Neuronal stem cell (in vitro differentiated cells): ENCODE results near the gene SLC12A6.
A peak's percentile ranks its signal among the peaks of the same experiment; 100 is the strongest.

Experiments used
- DNase-seq: peaks from one replicate; pipeline ENCODE4 v3.0.0-alpha.2; 2013; ENCODE audit warnings: low spot score
- H2AFZ ChIP-seq: one replicate; pipeline ENCODE4 v1.6.1; 2013; ENCODE audit warnings: mild to moderate bottlenecking, low read length, inconsistent platforms
- H2AK5ac ChIP-seq: 2 replicates; pipeline ENCODE4 v1.6.1; 2013; ENCODE audit warnings: low read depth, mild to moderate bottlenecking, inconsistent platforms, low read length, moderate library complexity, mixed read lengths
- H2BK120ac ChIP-seq: 2 replicates; pipeline ENCODE4 v1.6.1; 2013; ENCODE audit warnings: low read depth, mild to moderate bottlenecking, inconsistent platforms, low read length, moderate library complexity, mixed read lengths
- H2BK12ac ChIP-seq: one replicate; pipeline ENCODE4 v1.6.1; 2013; ENCODE audit warnings: low read length, inconsistent platforms
- H2BK15ac ChIP-seq: 2 replicates; pipeline ENCODE4 v1.6.1; 2013; ENCODE audit warnings: mild to moderate bottlenecking, low read length, inconsistent platforms, mixed read lengths
- H2BK5ac ChIP-seq: one replicate; pipeline ENCODE4 v1.6.1; 2013; ENCODE audit warnings: inconsistent platforms, mild to moderate bottlenecking, low read length, moderate library complexity
- H3K14ac ChIP-seq: one replicate; pipeline ENCODE4 v1.6.1; 2013; ENCODE audit warnings: low read length, inconsistent platforms
- H3K18ac ChIP-seq: 2 replicates; pipeline ENCODE4 v1.6.1; 2013; ENCODE audit warnings: low read length, inconsistent platforms
- H3K23ac ChIP-seq: 2 replicates; pipeline ENCODE4 v1.6.1; 2013; ENCODE audit warnings: low read depth, mild to moderate bottlenecking, mixed read lengths, low read length, inconsistent platforms; ENCODE audit not compliant: poor library complexity
- H3K27ac ChIP-seq: replicated peaks from 3 replicates; pipeline ENCODE4 v1.5.1; 2013; ENCODE audit warnings: low read length, inconsistent platforms
- H3K27me3 ChIP-seq, 3 experiments: 2 replicates each; pipeline ENCODE4 v1.6.1; 2013; ENCODE audit warnings: low read length in 3 of 3, mild to moderate bottlenecking in 2 of 3, inconsistent platforms in 1 of 3, low read depth in 1 of 3, mixed read lengths in 1 of 3, moderate library complexity in 1 of 3; ENCODE audit not compliant: control insufficient read depth in 3 of 3, insufficient read depth in 3 of 3
- H3K36me3 ChIP-seq, 2 donors: replicated peaks in 1 of 2; 2 replicates each; pipeline ENCODE4 v1.6.1; 2013; ENCODE audit warnings: low read length in 2 of 2; ENCODE audit not compliant: control insufficient read depth in 2 of 2, insufficient read depth in 2 of 2
- H3K4ac ChIP-seq: 2 replicates; pipeline ENCODE4 v1.6.1; 2013; ENCODE audit warnings: inconsistent platforms, mild to moderate bottlenecking, low read length, moderate library complexity
- H3K4me1 ChIP-seq, 2 donors: 1 replicate in 1 of 2; 2 replicates in 1 of 2; pipeline ENCODE4 v1.6.1; 2013; ENCODE audit warnings: low read length in 2 of 2, low read depth in 1 of 2; ENCODE audit not compliant: control insufficient read depth in 2 of 2, insufficient read depth in 1 of 2
- H3K4me2 ChIP-seq: one replicate; pipeline ENCODE4 v1.6.1; 2013; ENCODE audit warnings: mild to moderate bottlenecking, low read length, inconsistent platforms; ENCODE audit not compliant: insufficient read depth, poor library complexity, severe bottlenecking
- H3K4me3 ChIP-seq, 2 donors: 2 replicates each; pipeline ENCODE4 v1.5.1; 2013; ENCODE audit warnings: low read length in 2 of 2, mild to moderate bottlenecking in 2 of 2, inconsistent platforms in 1 of 2, moderate library complexity in 1 of 2
- H3K79me1 ChIP-seq: one replicate; pipeline ENCODE4 v1.6.1; 2013; ENCODE audit warnings: low read depth, mild to moderate bottlenecking, inconsistent platforms, low read length, moderate library complexity
- H3K9ac ChIP-seq: one replicate; pipeline ENCODE4 v1.6.1; 2013; ENCODE audit warnings: mild to moderate bottlenecking, low read depth, low read length, inconsistent platforms; ENCODE audit not compliant: poor library complexity
- H3K9me3 ChIP-seq, 2 donors: replicated peaks in 1 of 2; 2 replicates each; pipeline versions ENCODE3 to v1.6.1; 2013; ENCODE audit warnings: low read length in 2 of 2, mild to moderate bottlenecking in 2 of 2, inconsistent platforms in 1 of 2, low read depth in 1 of 2, mixed read lengths in 1 of 2, moderate library complexity in 1 of 2; ENCODE audit not compliant: control insufficient read depth in 2 of 2, insufficient read depth in 1 of 2
- H4K8ac ChIP-seq: one replicate; pipeline ENCODE4 v1.6.1; 2013; ENCODE audit warnings: low read depth, mild to moderate bottlenecking, inconsistent platforms, low read length, moderate library complexity
- H4K91ac ChIP-seq: one replicate; pipeline ENCODE4 v1.6.1; 2013; ENCODE audit warnings: low read length, low read depth, mild to moderate bottlenecking, inconsistent platforms; ENCODE audit not compliant: poor library complexity
- WGBS, 2 donors: extraction: QIAGEN DNeasy Blood & Tissue Kit; methylation state at CpG; one replicate each; pipeline ENCODE4 v1.1.7; 2013; ENCODE audit warnings: missing lambda C conversion rate in 2 of 2, mixed read lengths in 1 of 2; ENCODE audit not compliant: insufficient read length in 2 of 2, insufficient replicate concordance in 1 of 2; ENCODE audit errors: extremely low coverage in 2 of 2; 5-methylcytosine and 5-hydroxymethylcytosine counted together

Gene SLC12A6

DNA sequence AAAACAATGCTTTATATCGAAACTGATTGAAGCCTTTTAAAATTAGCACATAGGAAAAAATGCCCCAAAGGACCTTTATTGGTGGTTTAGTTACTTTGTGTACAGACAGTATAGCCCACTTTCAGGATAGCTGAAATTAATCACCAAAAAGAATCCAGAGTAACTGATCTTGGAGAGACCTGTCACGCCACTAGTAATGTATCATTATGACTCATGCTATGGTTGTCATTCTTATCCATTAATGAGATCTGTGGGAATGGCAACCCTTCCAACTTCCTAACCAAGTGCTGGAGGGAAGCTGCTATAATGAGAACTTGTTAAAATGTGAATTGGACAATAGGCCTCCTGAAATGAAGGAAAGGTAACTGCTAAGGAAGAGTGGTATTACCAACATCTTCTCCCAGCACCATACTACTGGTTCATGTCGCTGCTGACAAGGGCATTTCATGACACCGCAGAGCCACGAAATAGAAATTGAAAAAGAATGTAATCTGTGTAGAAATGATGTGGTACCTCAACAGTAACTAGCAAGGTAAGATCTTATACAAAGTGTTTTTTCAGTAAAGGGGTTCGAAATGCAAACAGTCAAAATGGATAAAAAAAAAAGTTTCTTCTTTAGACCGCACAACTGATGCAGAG is 119.9 kb downstream of the SLC12A6 start:
- Histone ChIP-seq H3K18ac (no peak overlapping the region), H3K4me1 (no peaks in the 10 kb centered on the region), H3K4me3 (no peak overlapping the region), H3K36me3 (no peaks in the 10 kb centered on the region), H3K23ac (no peak overlapping the region), H2AK5ac (no peak overlapping the region), H4K91ac (no peak overlapping the region), H2BK120ac (no peak overlapping the region), H3K4me2 (no peak overlapping the region), H4K8ac (no peak overlapping the region), H3K27ac (no peak overlapping the region), H3K79me1 (no peaks in the 10 kb centered on the region), H2BK5ac (no peak overlapping the region), H3K9me3 (no peaks in the 10 kb centered on the region), H3K14ac (no peak overlapping the region), H3K27me3 (peaks cover 0 to 8% (median 0%) of the 10 kb centered on the region in 3 experiments), H2BK12ac (no peak overlapping the region), H2BK15ac (no peak overlapping the region), H2AFZ (no peak overlapping the region), H3K9ac (no peak overlapping the region), H3K4ac (no peak overlapping the region)
- DNase-seq, result no peak
- no CpG with 5 or more reads among the region's 7 CpGs for WGBS, 2 donors

GRCh38 chr15:34216527-34217270 is 120.9 kb downstream of the SLC12A6 start:
- H3K9me3 ChIP-seq, result no peaks in the 10 kb centered on the region
- no peak overlapping the region for H3K23ac ChIP-seq
- no peak overlapping the region for H2BK15ac ChIP-seq
- no peak overlapping the region for H3K4ac ChIP-seq
- no peak overlapping the region for H4K8ac ChIP-seq
- H3K9ac ChIP-seq, result no peak overlapping the region
- no peak overlapping the region for H3K27ac ChIP-seq
- no peak overlapping the region for H3K14ac ChIP-seq
- H3K4me3 ChIP-seq, result no peak overlapping the region
- no peak overlapping the region for H2BK120ac ChIP-seq
- H4K91ac ChIP-seq, result no peak overlapping the region
- H3K4me1 ChIP-seq, result no peaks in the 10 kb centered on the region
- no peak overlapping the region for H3K4me2 ChIP-seq
- H2BK12ac ChIP-seq, result no peak overlapping the region
- no peaks in the 10 kb centered on the region for H3K79me1 ChIP-seq
- H3K36me3 ChIP-seq, result no peaks in the 10 kb centered on the region
- H2AK5ac ChIP-seq, result no peak overlapping the region
- H3K27me3 ChIP-seq, result peaks cover 0 to 12% (median 0%) of the 10 kb centered on the region in 3 experiments
- no peak for DNase-seq
- no peak overlapping the region for H2BK5ac ChIP-seq
- no peak overlapping the region for H3K18ac ChIP-seq
- no peak overlapping the region for H2AFZ ChIP-seq

DNA sequence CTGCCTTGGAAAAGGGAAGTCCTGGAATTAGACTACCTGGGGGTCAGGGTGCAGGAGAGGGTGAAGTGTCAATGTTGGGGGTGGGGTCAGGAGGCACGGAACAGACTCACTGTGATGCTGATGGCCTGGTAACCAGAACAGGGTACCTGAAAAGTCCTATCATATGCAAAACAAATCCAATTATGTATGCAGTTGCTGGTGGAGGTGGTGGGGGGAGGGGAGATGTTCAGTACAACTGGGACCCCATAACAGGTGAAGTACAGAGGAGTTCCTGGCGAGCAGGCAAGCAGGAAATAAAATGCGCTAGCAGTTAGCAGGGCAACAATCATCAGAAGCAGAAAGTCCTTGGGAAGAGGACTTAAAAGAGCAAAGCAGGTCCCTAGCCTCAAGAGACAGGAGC is 123.4 kb downstream of the SLC12A6 start:
- no peak overlapping the region for H2BK120ac ChIP-seq
- H2BK5ac ChIP-seq, result no peak overlapping the region
- no peaks in the 10 kb centered on the region for H3K79me1 ChIP-seq
- H3K23ac ChIP-seq, result no peak overlapping the region
- no peak overlapping the region for H4K91ac ChIP-seq
- no peak overlapping the region for H3K4me3 ChIP-seq
- no peaks in the 10 kb centered on the region for H3K9me3 ChIP-seq
- no peak overlapping the region for H3K27ac ChIP-seq
- peaks cover 0 to 18% (median 0%) of the 10 kb centered on the region in 3 experiments for H3K27me3 ChIP-seq
- no peak overlapping the region for H2BK12ac ChIP-seq
- H3K4me2 ChIP-seq, result no peak overlapping the region
- H3K14ac ChIP-seq, result no peak overlapping the region
- no CpG with 5 or more reads among the region's 3 CpGs for WGBS, 2 donors
- peak overlapping the region; percentile 17 for H2AFZ ChIP-seq
- H2AK5ac ChIP-seq, result no peak overlapping the region
- H3K9ac ChIP-seq, result no peak overlapping the region
- H3K4me1 ChIP-seq, result no peaks in the 10 kb centered on the region
- H3K4ac ChIP-seq, result no peak overlapping the region
- DNase-seq, result no peak
- H3K18ac ChIP-seq, result no peak overlapping the region
- H2BK15ac ChIP-seq, result no peak overlapping the region
- no peaks in the 10 kb centered on the region for H3K36me3 ChIP-seq
- H4K8ac ChIP-seq, result no peak overlapping the region

GRCh38 chr15:34213690-34214089 is 123.9 kb downstream of the SLC12A6 start:
- Histone ChIP-seq H3K4me2 (no peak overlapping the region), H2BK12ac (no peak overlapping the region), H3K27ac (no peak overlapping the region), H3K4me3 (no peak overlapping the region), H3K9me3 (no peaks in the 10 kb centered on the region), H3K9ac (no peak overlapping the region), H3K4me1 (peaks cover 0 to under 1% of the 10 kb centered on the region in 2 donors), H3K18ac (no peak overlapping the region), H2BK120ac (no peak overlapping the region), H3K4ac (no peak overlapping the region), H2BK5ac (no peak overlapping the region), H3K79me1 (no peaks in the 10 kb centered on the region), H3K14ac (no peak overlapping the region), H4K91ac (no peak overlapping the region), H3K27me3 (peaks cover 0 to 18% (median 0%) of the 10 kb centered on the region in 3 experiments), H3K36me3 (no peaks in the 10 kb centered on the region), H3K23ac (no peak overlapping the region), H2AFZ (peak overlapping the region; percentile 17), H2AK5ac (no peak overlapping the region), H2BK15ac (no peak overlapping the region), H4K8ac (no peak overlapping the region)
- no peak for DNase-seq
- no CpG with 5 or more reads among the region's 4 CpGs for WGBS, 2 donors
